Measurements from ENCODE around the gene MYLK.

- no peak for TF ChIP-seq CTCF (IDR thresholded peaks at IDR 0.05)
- no peak for TF ChIP-seq POLR2A (IDR thresholded peaks at IDR 0.05)
Observed at GRCh38 chr3:123789160-123789559, 95.0 kb downstream of the MYLK start.
